GM19238 (cell line): ENCODE data around the gene PSAT1.

ENCODE experiments used
- DNase-seq: peaks from one replicate; pipeline ENCODE4 v3.0.0; 2011; ENCODE audit warnings: low spot score; ENCODE audit not compliant: insufficient read length

The PSAT1 gene

GRCh38 chr9:78316166-78316892, 19.4 kb downstream of the PSAT1 start:
- DNase-seq = no peak

DNA sequence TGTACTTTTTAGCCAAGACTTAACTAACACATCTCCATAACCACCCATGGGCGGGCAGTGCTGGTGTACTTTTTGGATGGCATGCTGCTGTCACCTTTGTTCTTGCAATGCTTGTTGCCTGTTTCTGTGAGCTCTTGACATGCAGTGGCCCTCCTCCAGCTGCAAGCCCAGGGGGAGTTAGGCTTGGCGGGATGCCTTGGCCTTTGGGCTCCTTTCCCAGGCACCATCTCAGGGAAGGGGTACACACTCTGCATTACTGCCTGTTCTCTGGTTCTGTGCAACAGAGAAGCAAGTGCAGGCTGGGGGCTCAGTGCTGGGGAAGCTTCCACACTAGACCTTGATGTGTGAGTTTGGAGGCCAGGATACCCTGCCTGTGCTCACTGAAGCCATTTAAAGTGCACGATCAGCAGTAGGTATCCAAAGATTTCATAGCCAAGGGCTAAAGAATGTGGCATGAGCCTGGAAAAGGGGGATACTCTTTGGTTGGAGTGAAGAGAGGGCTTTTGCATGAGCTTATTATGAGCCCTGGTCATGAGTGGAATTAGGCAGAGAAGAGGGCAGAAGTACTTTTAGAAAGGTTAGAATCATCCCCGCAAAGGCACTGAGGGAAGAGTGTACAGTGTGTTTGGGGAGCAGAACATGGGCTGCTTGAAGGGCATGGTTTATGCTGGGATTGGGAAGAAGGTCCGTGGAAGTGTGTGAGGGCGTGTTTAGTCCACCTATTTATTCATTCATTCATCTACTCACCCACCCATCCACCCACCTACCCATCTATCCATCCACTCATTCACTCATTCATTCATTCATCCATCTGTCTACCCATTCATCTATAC, 22.5 kb downstream of the PSAT1 start:
- DNase-seq = no peak

DNA sequence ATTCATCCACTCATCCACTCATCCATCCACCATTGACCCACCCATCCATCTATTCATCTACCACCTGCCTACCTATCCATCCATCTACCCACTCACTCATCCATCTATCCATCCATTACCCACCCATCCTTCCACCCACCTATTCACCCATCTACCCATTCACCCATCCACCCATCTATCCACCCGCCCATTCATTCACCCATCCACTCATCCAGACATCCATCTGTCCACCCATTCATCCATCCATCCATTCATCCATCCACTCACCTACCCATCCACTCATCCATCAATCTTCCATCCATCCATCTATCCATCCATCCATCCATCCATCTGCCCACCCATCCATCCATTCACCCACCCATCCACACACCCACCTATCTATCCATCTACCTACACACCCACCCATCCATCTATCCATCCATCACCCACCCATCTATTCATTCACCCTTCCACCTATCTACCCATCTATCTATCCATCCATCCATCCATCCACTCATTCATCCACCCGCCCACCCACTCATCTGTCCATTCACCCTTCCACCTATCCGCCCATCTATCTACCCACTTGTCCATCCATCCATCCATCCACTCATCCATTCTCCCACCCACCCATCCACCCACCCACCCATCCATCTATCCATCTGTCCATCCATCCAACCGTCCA, 23.2 kb downstream of the PSAT1 start:
- DNase-seq = no peak

DNA sequence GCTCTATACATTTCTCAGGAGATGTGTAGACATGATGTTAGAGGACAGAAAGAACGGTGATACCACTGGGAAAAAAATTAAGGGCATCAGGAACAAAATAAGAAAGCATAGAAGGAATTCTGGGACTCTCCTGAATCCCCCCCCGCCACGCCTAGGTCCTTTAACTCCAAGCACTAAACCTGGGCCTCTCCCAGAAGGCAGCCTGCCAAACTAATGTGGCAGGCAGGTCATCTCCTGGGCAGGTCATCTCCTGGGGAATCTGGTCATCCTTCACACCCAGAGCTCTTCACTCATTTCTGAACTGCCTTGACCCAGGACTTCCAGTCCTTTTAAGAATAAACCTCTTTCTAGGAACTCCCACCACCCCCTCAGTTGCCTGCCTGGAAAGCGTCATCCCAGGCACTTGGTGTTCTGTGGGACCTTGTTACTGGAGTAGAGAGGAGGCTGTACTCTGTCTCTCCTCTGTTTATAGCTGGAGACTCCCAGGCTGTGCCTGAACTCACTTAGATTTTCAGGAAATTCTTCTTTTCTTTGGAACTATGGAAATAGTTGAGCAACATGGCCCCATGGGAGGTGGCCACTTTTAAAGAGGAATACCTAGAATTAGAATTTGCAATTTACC, 24.1 kb downstream of the PSAT1 start:
- DNase-seq = no peak

GRCh38 chr9:78321505-78321904, 24.6 kb downstream of the PSAT1 start:
- DNase-seq = no peak

DNA sequence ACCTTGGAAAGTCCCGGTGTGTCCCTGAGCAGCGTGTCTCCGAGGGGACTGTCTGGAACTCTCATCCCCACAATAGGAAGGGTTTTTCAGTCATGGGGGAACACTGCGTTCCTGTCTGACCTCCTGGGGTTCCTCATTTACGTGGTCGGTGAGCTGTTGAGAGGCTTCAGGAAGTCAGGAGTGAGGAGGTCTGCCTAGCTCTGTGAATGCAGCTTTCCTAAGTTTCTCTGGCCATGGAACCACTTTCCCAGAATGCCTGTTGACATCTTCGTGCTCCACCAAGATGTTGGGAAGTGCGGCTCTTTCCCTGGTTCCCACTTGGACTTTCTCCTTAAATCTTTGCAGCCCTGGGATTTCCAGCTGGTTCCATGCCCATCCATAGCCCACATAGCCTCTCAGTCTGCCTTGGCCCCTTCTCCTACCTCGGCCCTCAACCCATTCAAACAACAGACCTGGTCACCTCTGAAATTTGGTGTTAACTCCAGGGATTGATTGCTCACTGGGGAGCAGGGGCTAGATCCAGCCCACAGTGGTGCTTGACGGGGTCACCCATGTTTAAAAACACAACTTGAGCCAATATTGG, 27.2 kb downstream of the PSAT1 start:
- DNase-seq = no peak

- no peak for DNase-seq
Measured at GRCh38 chr9:78324682-78325081, 27.8 kb downstream of the PSAT1 start.

DNA sequence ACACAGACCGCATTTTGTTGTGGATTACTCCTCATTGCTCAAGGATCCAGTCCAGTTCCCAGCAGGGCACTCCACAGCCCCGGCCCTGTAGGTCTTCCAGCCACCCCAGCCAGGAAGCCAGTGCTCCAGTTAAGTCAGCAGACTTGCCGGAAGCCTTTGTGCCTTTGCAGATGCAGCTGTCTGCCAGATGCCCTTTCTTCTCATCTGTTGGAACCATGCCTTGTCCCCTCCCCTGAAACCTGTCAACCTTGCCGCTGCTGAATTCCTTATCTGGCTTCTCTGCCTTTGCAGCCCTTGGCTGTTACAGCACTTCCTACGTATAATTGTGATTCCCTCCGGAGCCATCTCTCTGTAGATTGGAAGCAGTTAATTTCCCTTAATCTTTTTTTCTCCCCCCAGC, 28.4 kb downstream of the PSAT1 start:
- no peak for DNase-seq

- no peak for DNase-seq
Measured at GRCh38 chr9:78325846-78326360, 29.0 kb downstream of the PSAT1 start.

GRCh38 chr9:78326564-78326963, 29.6 kb downstream of the PSAT1 start:
- no peak for DNase-seq

DNA sequence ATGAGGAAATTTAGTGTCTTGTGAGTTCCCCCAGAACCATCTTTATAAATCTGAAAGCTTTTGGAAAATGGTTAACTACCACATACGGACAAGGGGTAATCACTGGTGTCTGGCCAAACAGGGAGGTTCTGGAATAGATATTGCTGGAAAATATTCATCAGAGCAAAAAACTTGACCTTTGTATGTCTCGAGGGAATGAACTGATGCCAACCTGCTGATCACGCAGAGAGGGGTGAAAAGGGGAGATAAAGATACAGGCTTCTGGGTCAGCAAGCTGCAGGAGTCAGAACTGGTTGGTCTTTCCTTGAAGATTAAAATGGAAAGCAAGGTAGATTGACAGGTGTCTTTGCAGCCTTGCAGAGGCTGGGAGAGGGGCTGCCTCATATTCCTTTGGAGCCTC, 35.5 kb downstream of the PSAT1 start:
- no peak for DNase-seq

DNA sequence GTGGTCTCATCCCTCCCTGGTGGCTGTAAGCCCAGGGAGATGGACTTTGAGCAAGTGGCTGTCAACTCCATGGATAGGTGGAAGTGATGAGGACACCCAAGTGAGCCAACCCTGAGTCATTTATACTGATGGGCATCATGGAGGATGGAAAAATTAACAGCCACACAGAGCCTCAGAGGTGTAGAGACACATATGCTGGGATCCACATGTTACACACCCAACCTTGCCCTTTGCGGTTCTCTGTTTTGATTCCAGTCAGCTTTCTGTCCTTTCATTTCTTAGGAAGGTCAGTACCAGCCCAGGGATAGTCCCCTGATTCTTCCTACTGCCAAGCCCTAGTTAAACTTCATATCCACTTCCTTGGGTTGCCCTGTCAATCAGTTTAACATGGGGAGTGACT, 51.9 kb downstream of the PSAT1 start:
- no peak for DNase-seq

- no peak for DNase-seq
Measured at GRCh38 chr9:78351816-78352215, 54.9 kb downstream of the PSAT1 start.

DNA sequence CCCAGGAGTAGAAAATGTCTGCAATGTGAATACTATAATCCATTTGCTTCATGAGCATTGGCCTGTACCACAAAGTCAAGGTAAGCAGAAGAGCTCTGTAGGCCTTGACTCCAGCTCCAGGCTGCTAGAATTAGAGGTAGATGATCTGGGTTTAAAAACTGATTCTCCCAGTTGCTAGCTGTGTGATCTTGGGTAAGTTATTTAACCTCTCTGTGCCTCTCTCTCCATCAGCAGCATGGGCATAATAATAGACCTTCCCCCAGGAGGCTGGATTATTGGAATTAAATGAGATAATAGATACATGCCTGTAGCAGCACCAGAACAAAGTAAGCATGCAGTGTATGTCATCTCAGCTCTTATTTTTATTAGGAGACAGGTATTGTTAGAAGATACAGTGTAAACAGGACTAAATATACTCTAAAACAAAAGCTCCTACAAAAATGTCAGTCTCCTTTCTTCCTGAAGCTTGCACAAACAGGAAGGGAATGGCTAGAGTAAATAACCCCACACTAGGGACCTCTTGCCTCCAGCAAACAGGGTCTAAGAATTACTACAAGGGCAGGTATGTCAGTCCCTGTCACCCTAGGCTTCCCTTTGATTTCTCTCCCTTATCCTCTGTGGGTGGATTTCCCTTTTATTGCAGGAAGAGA, 57.5 kb downstream of the PSAT1 start:
- DNase-seq = no peak

- no peak for DNase-seq
Measured at GRCh38 chr9:78354989-78355388, 58.1 kb downstream of the PSAT1 start.

DNA sequence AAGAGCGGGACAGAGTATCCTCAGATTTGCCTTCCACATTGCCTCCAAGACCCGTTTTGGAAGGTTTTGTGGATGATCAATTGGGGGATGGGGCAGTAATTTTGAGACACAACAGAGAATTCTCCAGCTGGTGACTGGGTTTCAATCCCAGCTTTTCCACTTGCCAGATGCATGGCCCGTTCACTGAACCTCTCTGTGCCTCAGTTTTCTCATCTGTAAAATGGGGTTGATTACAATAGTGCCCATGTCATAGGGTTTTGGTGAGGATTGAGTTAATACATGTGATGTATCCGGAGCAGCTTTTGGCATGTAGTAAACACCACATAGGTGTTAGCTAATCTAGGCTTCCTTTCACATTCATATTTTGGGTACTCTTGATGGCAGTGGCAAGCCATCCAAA, 59.7 kb downstream of the PSAT1 start:
- no peak for DNase-seq

GRCh38 chr9:78357165-78357873, 60.4 kb downstream of the PSAT1 start:
- DNase-seq = no peak

- DNase-seq = no peak
Measured at GRCh38 chr9:78358329-78359051, 61.6 kb downstream of the PSAT1 start.

DNA sequence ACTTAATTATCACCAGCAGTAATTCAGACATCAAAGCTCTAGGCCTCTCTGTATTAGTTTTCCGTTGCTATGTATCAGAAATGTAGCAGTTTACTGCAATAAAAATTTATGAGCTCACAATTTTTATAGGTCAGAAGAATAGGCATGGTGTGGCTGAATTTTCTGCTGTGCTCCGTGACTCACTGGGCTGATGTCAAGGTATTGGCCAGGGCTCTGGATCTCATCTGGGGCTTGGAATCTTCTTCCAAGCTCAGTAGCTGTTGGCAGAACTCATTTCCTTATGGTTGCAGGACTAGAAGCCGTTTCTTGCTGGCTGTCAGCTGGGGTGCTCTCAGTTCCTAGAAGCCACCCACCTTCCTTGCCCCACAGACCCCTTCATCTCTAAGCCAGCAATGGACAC, 66.3 kb downstream of the PSAT1 start:
- no peak for DNase-seq
